SK-N-SH (cell line): ENCODE measurements around the gene GH2. TPM values are rescaled to one million over a fixed set of nuclear protein-coding genes. Genes with fewer than 3 reads are reported as not detected.

Experiments used
- CTCF ChIA-PET: fragments of 300-600, 350-600 bp; formaldehyde crosslinking; extraction: SDS; loops from one replicate; lab custom pipeline; 2021; lab: Yijun Ruan, JAX
- POLR2A ChIA-PET: fragments of 350-600 bp; sonication (Branson Sonifier 250); formaldehyde crosslinking; extraction: SDS; loops from one replicate; lab custom pipeline; 2020; ENCODE audit warnings: antibody characterized with exemption, inconsistent platforms; lab: Yijun Ruan, JAX
- DNase-seq: peaks from one replicate; pipeline ENCODE4 v3.0.0; 2012
- H2AFZ ChIP-seq: fragments of 200-600 bp; sonication (generic); 2 replicates; pipeline ENCODE4 v1.8.1; 2016; ENCODE audit warnings: antibody characterized with exemption, mild to moderate bottlenecking, low read depth
- H3F3A ChIP-seq: fragments of 200-600 bp; sonication (generic); replicated peaks from 2 replicates; pipeline ENCODE3; 2016; ENCODE audit warnings: antibody characterized with exemption, mild to moderate bottlenecking; ENCODE audit not compliant: insufficient read depth
- H3K27ac ChIP-seq, 2 experiments: fragments of 200-500 bp in 1 of 2; fragments of 200-600 bp in 1 of 2; sonication (Bioruptor generic) in 1 of 2; sonication (generic), shearing (Covaris generic) in 1 of 2; 2 replicates each; pipeline versions ENCODE4 v1.5.1 to v1.6.1; 2014 to 2016; ENCODE audit warnings: low read depth in 2 of 2, inconsistent platforms in 1 of 2, low read length in 1 of 2, mild to moderate bottlenecking in 1 of 2, mixed read lengths in 1 of 2
- H3K27me3 ChIP-seq: fragments of 200-600 bp; sonication (generic), shearing (Covaris generic); 2 replicates; pipeline ENCODE4 v1.6.1; 2016; ENCODE audit warnings: mixed run types; ENCODE audit not compliant: insufficient read depth
- H3K36me3 ChIP-seq, 2 experiments: fragments of 200-500 bp in 1 of 2; fragments of 200-600 bp in 1 of 2; sonication (Bioruptor generic) in 1 of 2; sonication (generic) in 1 of 2; replicated peaks in 1 of 2; 2 replicates each; pipeline versions ENCODE3 to v1.5.1; 2014 to 2016; ENCODE audit warnings: low read length in 1 of 2, mild to moderate bottlenecking in 1 of 2; ENCODE audit not compliant: insufficient read depth in 2 of 2, control insufficient read depth in 1 of 2
- H3K4me1 ChIP-seq, 2 experiments: fragments of 200-500 bp in 1 of 2; fragments of 200-600 bp in 1 of 2; sonication (Bioruptor generic) in 1 of 2; sonication (generic), shearing (Covaris generic) in 1 of 2; 2 replicates each; pipeline versions ENCODE4 v1.5.1 to v1.6.1; 2014 to 2016; ENCODE audit warnings: low read depth in 1 of 2, low read length in 1 of 2, mixed run types in 1 of 2; ENCODE audit not compliant: insufficient read depth in 2 of 2, control insufficient read depth in 1 of 2
- H3K4me2 ChIP-seq: fragments of 200-600 bp; sonication (generic), shearing (Covaris generic); 2 replicates; pipeline ENCODE4 v1.6.1; 2017; ENCODE audit warnings: mixed run types
- H3K4me3 ChIP-seq, 2 experiments: fragments of 200-500 bp in 1 of 2; fragments of 200-600 bp in 1 of 2; sonication (Bioruptor generic) in 1 of 2; sonication (generic), shearing (Covaris generic) in 1 of 2; 2 replicates each; pipeline versions ENCODE4 v1.5.1 to v1.8.1; 2014 to 2016; ENCODE audit warnings: low read depth in 2 of 2, inconsistent platforms in 1 of 2, low read length in 1 of 2, mild to moderate bottlenecking in 1 of 2, mixed read lengths in 1 of 2, moderate library complexity in 1 of 2
- H3K79me2 ChIP-seq: fragments of 200-600 bp; sonication (generic); 2 replicates; pipeline ENCODE4 v1.8.1; 2017; ENCODE audit warnings: mild to moderate bottlenecking; ENCODE audit not compliant: insufficient read depth
- H3K9ac ChIP-seq: fragments of 200-600 bp; sonication (generic); 2 replicates; pipeline ENCODE4 v1.6.1; 2017; ENCODE audit warnings: mixed run types
- H3K9me2 ChIP-seq: fragments of 200-600 bp; sonication (generic); 2 replicates; pipeline ENCODE4 v1.6.1; 2017; ENCODE audit warnings: mixed run types
- H3K9me3 ChIP-seq: fragments of 200-600 bp; sonication (generic); 2 replicates; pipeline ENCODE4 v1.6.1; 2017; ENCODE audit warnings: mixed run types, mild to moderate bottlenecking, moderate library complexity
- H4K20me1 ChIP-seq: fragments of 200-600 bp; sonication (generic); 2 replicates; pipeline ENCODE4 v1.6.1; 2017; ENCODE audit warnings: mild to moderate bottlenecking, mixed run types; ENCODE audit not compliant: insufficient read depth
- CTCF ChIP-seq: fragments of 200-600 bp; sonication (generic); IDR thresholded peaks from 2 replicates; pipeline ENCODE4 v1.6.1; 2017; ENCODE audit warnings: antibody characterized with exemption, mild to moderate bottlenecking, moderate library complexity
- FOSL2 ChIP-seq: IDR thresholded peaks from 2 replicates; pipeline ENCODE4 v1.4.0; 2012; ENCODE audit warnings: low read depth, mild to moderate bottlenecking, moderate library complexity, borderline replicate concordance
- GATA2 ChIP-seq: sonication (generic); formaldehyde crosslinking; IDR thresholded peaks from 2 replicates; pipeline ENCODE4 v1.5.0; 2020; ENCODE audit warnings: mild to moderate bottlenecking, missing genetic modification reagents
- MAX ChIP-seq: IDR thresholded peaks from 2 replicates; pipeline ENCODE4 v1.4.0; 2012; ENCODE audit warnings: low read depth
- MEF2A ChIP-seq: IDR thresholded peaks from 2 replicates; pipeline ENCODE4 v1.4.0; 2012; ENCODE audit warnings: low read depth, borderline replicate concordance
- POLR2AphosphoS5 ChIP-seq: IDR thresholded peaks from 2 replicates; pipeline ENCODE4 v1.6.1; 2012; ENCODE audit warnings: low read depth, low read length
- RAD21 ChIP-seq: IDR thresholded peaks from 2 replicates; pipeline ENCODE4 v1.6.1; 2012; ENCODE audit warnings: mild to moderate bottlenecking, low read length
- SIN3A ChIP-seq: IDR thresholded peaks from 2 replicates; pipeline ENCODE4 v1.6.1; 2012; ENCODE audit warnings: low read depth, mild to moderate bottlenecking, low read length, moderate library complexity, borderline replicate concordance
- SMC3 ChIP-seq: IDR thresholded peaks from 2 replicates; pipeline ENCODE4 v1.6.1; 2012; ENCODE audit warnings: low read depth, low read length, improper control_type of control experiment
- TAF1 ChIP-seq: IDR thresholded peaks from 2 replicates; pipeline ENCODE4 v1.6.1; 2012; ENCODE audit warnings: low read depth, mild to moderate bottlenecking, low read length, moderate library complexity, borderline replicate concordance
- TEAD4 ChIP-seq: IDR thresholded peaks from 2 replicates; pipeline ENCODE4 v1.4.0; 2012; ENCODE audit warnings: mild to moderate bottlenecking, borderline replicate concordance; ENCODE audit not compliant: insufficient read depth
- USF2 ChIP-seq: fragments of 150-350 bp; IDR thresholded peaks from 2 replicates; pipeline ENCODE4 v1.6.1; 2017; ENCODE audit warnings: antibody characterized with exemption, low read length, low read depth, borderline replicate concordance
- YY1 ChIP-seq: IDR thresholded peaks from 2 replicates; pipeline ENCODE4 v1.4.0; 2012; ENCODE audit warnings: low read depth, mild to moderate bottlenecking
- whole genome bisulfite sequencing: methylation state at CpG from one replicate; pipeline ENCODE4 v1.1.6; 2017; ENCODE audit warnings: low lambda C conversion rate; 5-methylcytosine and 5-hydroxymethylcytosine counted together
- polyA plus RNA-seq, 3 experiments: library from polyadenylated mRNA; depleted of rRNA; stranded (reverse); fragments of >200 nt; gene quantifications; 2 replicates each; pipeline ENCODE4 v1.2.3, GENCODE V29; 2012

The GH2 gene
- polyA plus RNA-seq, 1 of the 3 experiments (the other 2 are of a cell fraction), result not detected

GRCh38 chr17:63928966-63929695, 47.4 kb upstream of the GH2 start (continued):
- TF ChIP-seq CTCF (no peak), YY1 (no peak), GATA2 (CRISPR knock-in tag) (no peak), MEF2A (no peak)

GRCh38 chr17:63928172-63928666, 46.5 kb upstream of the GH2 start:
- ChIA-PET POLR2A (no interaction called here), CTCF (interaction anchor here (0.7 to 8.8 kb wide), 11 partner anchors 10 to 205 kb away, joined by 3 to 90 read pairs (median 4); partner anchors contain the start of genes CSHL1 and GH1)
- no peaks in the 10 kb centered on the region for H3K9me2 ChIP-seq
- no peaks in the 10 kb centered on the region for H3K4me1 ChIP-seq
- no peaks in the 10 kb centered on the region for H3K79me2 ChIP-seq
- no peaks in the 10 kb centered on the region for H3K36me3 ChIP-seq
- 77% methylated on average over 10 of the region's 10 CpGs for WGBS
- H4K20me1 ChIP-seq, result no peaks in the 10 kb centered on the region
- no peak overlapping the region for H3K4me3 ChIP-seq
- TF ChIP-seq TAF1 (no peak), YY1 (no peak), MAX (no peak), RAD21 (no peak), TEAD4 (no peak), SMC3 (no peak), USF2 (no peak), FOSL2 (no peak), SIN3A (no peak), POLR2AphosphoS5 (no peak)
- no peak overlapping the region for H3K27ac ChIP-seq
- H3K9me3 ChIP-seq, result no peaks in the 10 kb centered on the region
- H3K9ac ChIP-seq, result no peak overlapping the region
- DNase-seq, result peak; percentile 9
- H3F3A ChIP-seq, result no peaks in the 10 kb centered on the region
- H2AFZ ChIP-seq, result no peak overlapping the region
- H3K4me2 ChIP-seq, result no peak overlapping the region
- H3K27me3 ChIP-seq, result no peaks in the 10 kb centered on the region
